Endothelial cell of umbilical vein (primary cell): ENCODE data around the gene ZC3H7A. TPM values are rescaled to one million over a fixed set of nuclear protein-coding genes. Genes with fewer than 3 reads are reported as not detected.

Source experiments
- BruUV-seq: library from RNA; stranded (reverse); fragments of 400-500 nt; replicated peaks from 2 replicates; lab custom pipeline; 2021; lab: Mats Ljungman, UMichigan
- CTCF ChIA-PET: fragments of 300-600, 350-600 bp; sonication (Branson Sonifier 250); formaldehyde crosslinking; loops from one replicate; lab custom pipeline; 2021; ENCODE audit warnings: antibody characterized with exemption, inconsistent platforms; lab: Charles Lee
- POLR2A ChIA-PET: fragments of 300-600, 350-600 bp; sonication (Branson Sonifier 250); formaldehyde crosslinking; loops from one replicate; lab custom pipeline; 2021; ENCODE audit warnings: antibody characterized with exemption, inconsistent platforms; lab: Charles Lee
- DNase-seq: peaks from one replicate; pipeline ENCODE4 v3.0.0-alpha.2; 2011; ENCODE audit warnings: low read depth, low spot score
- FAIRE-seq: peaks from 2 replicates; lab custom pipeline; 2011; peaks lifted over from hg19 to GRCh38; lab: Jason Lieb, UNC
- H2AFZ ChIP-seq: 2 replicates; pipeline ENCODE4 v1.6.0; 2012; ENCODE audit warnings: low read depth, low read length, control low read depth, inconsistent platforms
- H3K27ac ChIP-seq: 2 replicates; pipeline ENCODE4 v1.5.1; 2011; ENCODE audit warnings: low read depth, mild to moderate bottlenecking, control low read depth, low read length, moderate library complexity; ENCODE audit not compliant: insufficient read depth
- H3K27me3 ChIP-seq, 2 experiments: 2 replicates each; pipeline versions ENCODE4 v1.6.0 to v1.6.1; 2011; ENCODE audit warnings: low read length in 2 of 2, mixed read lengths in 1 of 2; ENCODE audit not compliant: control insufficient read depth in 2 of 2, insufficient read depth in 2 of 2
- H3K36me3 ChIP-seq, 2 experiments: 2 replicates in 1 of 2; 3 replicates in 1 of 2; pipeline ENCODE4 v1.5.1; 2011; ENCODE audit warnings: low read length in 2 of 2, mild to moderate bottlenecking in 1 of 2, moderate library complexity in 1 of 2; ENCODE audit not compliant: control insufficient read depth in 2 of 2, insufficient read depth in 2 of 2; ENCODE audit errors: extremely low read depth in 1 of 2
- H3K4me1 ChIP-seq: 3 replicates; pipeline ENCODE4 v1.5.1; 2011; ENCODE audit warnings: mild to moderate bottlenecking, low read length; ENCODE audit not compliant: control insufficient read depth, insufficient read depth; ENCODE audit errors: extremely low read depth
- H3K4me2 ChIP-seq: 2 replicates; pipeline ENCODE4 v1.6.1; 2011; ENCODE audit warnings: low read length, control low read depth, mixed read lengths; ENCODE audit not compliant: insufficient read depth
- H3K4me3 ChIP-seq, 3 experiments: fragments of 200-600 bp in 1 of 3; sonication (generic), shearing (Covaris generic) in 1 of 3; replicated peaks in 1 of 3; 2 replicates each; pipeline ENCODE4 v1.5.1; 2011 to 2016; ENCODE audit warnings: control low read depth in 3 of 3, low read length in 3 of 3, mild to moderate bottlenecking in 2 of 3, inconsistent platforms in 1 of 3, low read depth in 1 of 3, moderate library complexity in 1 of 3; ENCODE audit not compliant: insufficient read depth in 1 of 3
- H3K79me2 ChIP-seq: 2 replicates; pipeline ENCODE4 v1.6.0; 2012; ENCODE audit warnings: low read length, inconsistent platforms; ENCODE audit not compliant: control insufficient read depth, insufficient read depth
- H3K9ac ChIP-seq: replicated peaks from 2 replicates; pipeline ENCODE3; 2011; ENCODE audit warnings: low read length, control low read depth; ENCODE audit not compliant: insufficient read depth; ENCODE audit errors: extremely low read depth
- H3K9me1 ChIP-seq: replicated peaks from 3 replicates; pipeline ENCODE4 v1.6.0; 2011; ENCODE audit warnings: mild to moderate bottlenecking, low read length; ENCODE audit not compliant: control insufficient read depth, insufficient read depth; ENCODE audit errors: extremely low read depth
- H3K9me3 ChIP-seq: replicated peaks from 2 replicates; pipeline ENCODE4 v1.5.1; 2012; ENCODE audit warnings: low read length, inconsistent platforms; ENCODE audit not compliant: control insufficient read depth, insufficient read depth
- H4K20me1 ChIP-seq: replicated peaks from 2 replicates; pipeline ENCODE3; 2011; ENCODE audit warnings: mild to moderate bottlenecking, low read length; ENCODE audit not compliant: control insufficient read depth, insufficient read depth; ENCODE audit errors: extremely low read depth
- EZH2 ChIP-seq: IDR thresholded peaks from 2 replicates; pipeline ENCODE4 v1.6.1; 2012; ENCODE audit warnings: borderline replicate concordance, low read depth, mild to moderate bottlenecking, moderate library complexity, low read length, inconsistent platforms; ENCODE audit not compliant: severe bottlenecking
- FOS ChIP-seq: IDR thresholded peaks from 2 replicates; pipeline ENCODE4 v1.6.1; 2011; ENCODE audit warnings: mild to moderate bottlenecking, low read length, moderate library complexity, borderline replicate concordance; ENCODE audit not compliant: insufficient read depth
- GATA2 ChIP-seq: IDR thresholded peaks from 2 replicates; pipeline ENCODE4 v1.7.0; 2011; ENCODE audit warnings: low read depth, mild to moderate bottlenecking, moderate library complexity, mixed read lengths, low read length; ENCODE audit not compliant: insufficient read length, insufficient read depth
- JUN ChIP-seq: IDR thresholded peaks from 2 replicates; pipeline ENCODE4 v1.6.1; 2011; ENCODE audit warnings: borderline replicate concordance, low read depth; ENCODE audit not compliant: insufficient read length, insufficient read depth
- MAX ChIP-seq: IDR thresholded peaks from 2 replicates; pipeline ENCODE4 v1.6.1; 2011; ENCODE audit not compliant: insufficient read depth, insufficient read length
- MYC ChIP-seq: IDR thresholded peaks from one replicate; pipeline ENCODE4 v1.6.1; 2011; ENCODE audit warnings: mild to moderate bottlenecking, low read depth, low read length
- POLR2A ChIP-seq: IDR thresholded peaks from 2 replicates; pipeline ENCODE4 v1.6.1; 2012; ENCODE audit warnings: low read depth, mild to moderate bottlenecking, control low read depth, low read length
- POLR2AphosphoS5 ChIP-seq: IDR thresholded peaks from 2 replicates; pipeline ENCODE4 v1.6.1; 2012; ENCODE audit warnings: low read depth, mild to moderate bottlenecking, control low read depth, low read length, moderate library complexity; ENCODE audit not compliant: insufficient read depth
- dilution Hi-C: fragments of 300-500 bp; cut with MboI; formaldehyde crosslinking; loops from one replicate; pipeline ENCODE4 v1.15.0; 2019; ENCODE audit warnings: low sequenced_read_pairs; ENCODE audit not compliant: extremely low pct_ligation_motif_present
- intact Hi-C: fragments of 100-400 bp; cut with micrococcal nuclease; formaldehyde crosslinking; loops from one replicate; pipeline ENCODE4 v1.10.0; 2022
- polyA plus RNA-seq, 4 experiments: library from polyadenylated mRNA; depleted of rRNA in 3 of 4; stranded (reverse) in 3 of 4; unstranded in 1 of 4; fragments of >200 nt; gene quantifications; 2 replicates each; pipeline versions ENCODE4 v1.2.1 to v1.2.3, GENCODE V29; 2011 to 2012; ENCODE audit warnings: missing spikeins in 1 of 4
- total RNA-seq: library from RNA; stranded (reverse); gene quantifications from 2 replicates; pipeline ENCODE4 v1.2.3, GENCODE V29; 2021
- TF ChIP-seq, protein P1 (sequence below), 2 donors: IDR thresholded peaks; 1 replicate in 1 of 2; 2 replicates in 1 of 2; pipeline ENCODE4 v1.5.1; 2011; ENCODE audit warnings: low read length in 2 of 2, mild to moderate bottlenecking in 2 of 2, moderate library complexity in 2 of 2, control low read depth in 1 of 2, inconsistent platforms in 1 of 2, low read depth in 1 of 2; ENCODE audit not compliant: insufficient read depth in 1 of 2; ENCODE audit errors: extremely low read depth in 1 of 2

ZC3H7A gene
- total and polyA plus RNA-seq, 2 donors (not counting 3 experiments of a cell fraction or from before 2014, with no cell fraction given): 44.1 to 78.0 TPM

GRCh38 chr16:11844499-11844898 is 47.4 kb upstream of the ZC3H7A start:
- no peaks in the 10 kb centered on the region for H4K20me1 ChIP-seq
- H3K79me2 ChIP-seq: peaks cover 38% of the 10 kb centered on the region
- H3K9me1 ChIP-seq: no peaks in the 10 kb centered on the region
- H3K36me3 ChIP-seq: peaks cover 37 to 40% of the 10 kb centered on the region in 2 experiments
- no TSS peak for BruUV-seq
- no peak overlapping the region for H3K27ac ChIP-seq
- H3K4me3 ChIP-seq: no peak overlapping the region
- FAIRE-seq: no peak
- no peaks in the 10 kb centered on the region for H3K4me1 ChIP-seq
- H3K9ac ChIP-seq: no peak overlapping the region
- CTCF ChIA-PET: no interaction called here
- TF ChIP-seq FOS (no peak), JUN (no peak), POLR2AphosphoS5 (no peak), POLR2A (no peak), MAX (no peak), EZH2 (no peak), MYC (no peak), GATA2 (no peak)
- TF ChIP-seq, protein P1, sequence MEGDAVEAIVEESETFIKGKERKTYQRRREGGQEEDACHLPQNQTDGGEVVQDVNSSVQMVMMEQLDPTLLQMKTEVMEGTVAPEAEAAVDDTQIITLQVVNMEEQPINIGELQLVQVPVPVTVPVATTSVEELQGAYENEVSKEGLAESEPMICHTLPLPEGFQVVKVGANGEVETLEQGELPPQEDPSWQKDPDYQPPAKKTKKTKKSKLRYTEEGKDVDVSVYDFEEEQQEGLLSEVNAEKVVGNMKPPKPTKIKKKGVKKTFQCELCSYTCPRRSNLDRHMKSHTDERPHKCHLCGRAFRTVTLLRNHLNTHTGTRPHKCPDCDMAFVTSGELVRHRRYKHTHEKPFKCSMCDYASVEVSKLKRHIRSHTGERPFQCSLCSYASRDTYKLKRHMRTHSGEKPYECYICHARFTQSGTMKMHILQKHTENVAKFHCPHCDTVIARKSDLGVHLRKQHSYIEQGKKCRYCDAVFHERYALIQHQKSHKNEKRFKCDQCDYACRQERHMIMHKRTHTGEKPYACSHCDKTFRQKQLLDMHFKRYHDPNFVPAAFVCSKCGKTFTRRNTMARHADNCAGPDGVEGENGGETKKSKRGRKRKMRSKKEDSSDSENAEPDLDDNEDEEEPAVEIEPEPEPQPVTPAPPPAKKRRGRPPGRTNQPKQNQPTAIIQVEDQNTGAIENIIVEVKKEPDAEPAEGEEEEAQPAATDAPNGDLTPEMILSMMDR (IDR thresholded peaks at IDR 0.05; ENCODE audit: extremely low read depth in 1 of 2, insufficient read depth in 1 of 2, low read depth in 1 of 2, low read length in 2 of 2): no peak
- H3K9me3 ChIP-seq: no peaks in the 10 kb centered on the region
- POLR2A ChIA-PET: no interaction called here
- no peak overlapping the region for H3K4me2 ChIP-seq
- dilution Hi-C loops: no loop called here
- intact Hi-C loops: no loop called here
- no peaks in the 10 kb centered on the region for H3K27me3 ChIP-seq
- no peak for DNase-seq
- H2AFZ ChIP-seq: no peak overlapping the region
